Psoas muscle (tissue), 8 donors: Measurements from ENCODE around the gene PRRT4. TPM values are rescaled to one million over a fixed set of nuclear protein-coding genes. Genes with fewer than 3 reads are reported as not detected.

Experiments used
- ATAC-seq, 4 donors: fragments of 200-7000 bp; cut with Tn5 transposase; one replicate each; pipeline ENCODE4 v1.9.1; 2020; ENCODE audit warnings: moderate library complexity in 3 of 4, mild to moderate bottlenecking in 2 of 4
- DNase-seq, 2 donors: peaks; one replicate each; pipeline ENCODE4 v3.0.0-alpha.2; 2020
- H3K27ac ChIP-seq: fragments of 200-600 bp; one replicate; pipeline ENCODE4 v1.8.0; 2022
- H3K27me3 ChIP-seq, 3 donors: fragments of 200-600 bp in 1 of 3; one replicate each; pipeline versions ENCODE4 v1.6.1 to v1.8.0; 2013 to 2022; ENCODE audit warnings: low read length in 2 of 3, mild to moderate bottlenecking in 2 of 3, moderate library complexity in 1 of 3; ENCODE audit not compliant: insufficient read depth in 3 of 3
- H3K36me3 ChIP-seq, 2 donors: fragments of 200-600 bp in 1 of 2; one replicate each; pipeline versions ENCODE4 v1.6.1 to v1.8.0; 2013 to 2022; ENCODE audit warnings: low read depth in 1 of 2, mild to moderate bottlenecking in 1 of 2, moderate library complexity in 1 of 2; ENCODE audit not compliant: insufficient read depth in 1 of 2
- H3K4me1 ChIP-seq: fragments of 200-600 bp; one replicate; pipeline ENCODE4 v1.8.0; 2022
- H3K4me3 ChIP-seq: fragments of 200-600 bp; one replicate; pipeline ENCODE4 v1.8.0; 2022; ENCODE audit warnings: mild to moderate bottlenecking
- H3K9me3 ChIP-seq: fragments of 200-600 bp; one replicate; pipeline ENCODE4 v1.8.0; 2022
- CTCF ChIP-seq: fragments of 200-600 bp; IDR thresholded peaks from one replicate; pipeline ENCODE4 v1.8.0; 2022; ENCODE audit warnings: antibody characterized with exemption
- WGBS, 3 donors: extraction: QIAGEN DNeasy Blood & Tissue Kit; methylation state at CpG; one replicate each; pipeline versions ENCODE4 v1.1.6 to v1.1.7; 2013; 5-methylcytosine and 5-hydroxymethylcytosine counted together
- intact Hi-C, 2 donors: fragments of 100-400 bp; cut with DNase I; formaldehyde crosslinking; loops; one replicate each; pipeline versions ENCODE4 v1.11.0 to v1.14.2; 2022
- polyA plus RNA-seq, 3 donors: library from polyadenylated mRNA; stranded (reverse); fragments of 200-250 nt; gene quantifications; one replicate each; pipeline ENCODE4 v1.2.3, GENCODE V29; 2013
- total RNA-seq, 4 donors: library from RNA; stranded (reverse); fragmentation: NEBNext Ultra II Directional in 2 of 4; extraction: Animal tissue kit (Norgen Biotek cat#: 25700) in 2 of 4; gene quantifications; one replicate each; pipeline versions ENCODE4 v1.2.1 to v1.2.4, GENCODE V29; 2021 to 2023
- donor health status: healthy with polysubstance abuse.
- donor health status: DM: no; HTN: no; CAD: no; lungs with moderate emphysema.
- donor health status: Bipolar disorder and iron deficiency.
- donor health status: healthy.
- donor health status: DM: yes; HTN: yes; CAD: no.
- donor health status: DM: no; HTN: no; CAD: no.
- donor health status: DM: no; HTN: no; CAD: no.
- donor health status: DM: yes; HTN: yes; CAD: no.

The PRRT4 gene
- total and polyA plus RNA-seq, 7 donors = 0.87 to 27.7 (median 3.5) TPM

GRCh38 chr7:128385988-128386925, 24.8 kb upstream of the PRRT4 start:
- H3K27me3 ChIP-seq = no peaks in the 10 kb centered on the region
- no peaks in the 10 kb centered on the region for H3K9me3 ChIP-seq
- DNase-seq = no peak
- 88 to 94% (median 89%) methylated on average over 4 of the region's 4 CpGs for whole genome bisulfite sequencing, 3 donors
- peaks cover 25% of the 10 kb centered on the region for H3K4me1 ChIP-seq
- no peak overlapping the region for H3K4me3 ChIP-seq
- no peak overlapping the region for H3K27ac ChIP-seq
- intact Hi-C loops = loop anchor here in 1 of 2 donors (2.0 kb wide), 1 partner anchor 37 kb away; no protein-coding TSS in a partner anchor
- H3K36me3 ChIP-seq = no peaks in the 10 kb centered on the region
- no peak for TF ChIP-seq CTCF
- ATAC-seq = no peak

GRCh38 chr7:128384726-128385125, 23.2 kb upstream of the PRRT4 start:
- 79 to 85% (median 81%) methylated on average over 7 of the region's 7 CpGs for WGBS, 3 donors
- H3K4me3 ChIP-seq = no peak overlapping the region
- H3K9me3 ChIP-seq = no peaks in the 10 kb centered on the region
- no peak for TF ChIP-seq CTCF
- DNase-seq = no peak
- no peaks in the 10 kb centered on the region for H3K27me3 ChIP-seq
- H3K36me3 ChIP-seq = no peaks in the 10 kb centered on the region
- H3K27ac ChIP-seq = no peak overlapping the region
- no peak for ATAC-seq
- intact Hi-C loops = no loop called here
- peaks cover 34% of the 10 kb centered on the region for H3K4me1 ChIP-seq

- DNase-seq = no peak
- Histone ChIP-seq H3K36me3 (no peaks in the 10 kb centered on the region), H3K27ac (peak overlapping the region; percentile 55), H3K27me3 (no peaks in the 10 kb centered on the region), H3K9me3 (no peaks in the 10 kb centered on the region), H3K4me1 (peaks cover 44% of the 10 kb centered on the region), H3K4me3 (no peak overlapping the region)
- ATAC-seq = peak; percentile 61 to 75 (median 64)
- intact Hi-C loops = no loop called here
- TF ChIP-seq CTCF = no peak
- WGBS, 3 donors = 26 to 51% (median 42%) methylated on average over 3 of the region's 3 CpGs
Observed at GRCh38 chr7:128383776-128384175, 22.3 kb upstream of the PRRT4 start.

- no peaks in the 10 kb centered on the region for H3K27me3 ChIP-seq
- H3K4me3 ChIP-seq = no peak overlapping the region
- 70 to 77% (median 71%) methylated on average over 19 of the region's 19 CpGs for WGBS, 3 donors
- H3K9me3 ChIP-seq = no peaks in the 10 kb centered on the region
- ATAC-seq (peak in 1 of 4 donors; percentile 29), DNase-seq (peak in 1 of 2 donors; percentile 73)
- intact Hi-C loops = no loop called here
- peaks cover 36% of the 10 kb centered on the region for H3K4me1 ChIP-seq
- H3K27ac ChIP-seq = peak overlapping the region; percentile 55
- peak; percentile 33 for TF ChIP-seq CTCF
- no peaks in the 10 kb centered on the region for H3K36me3 ChIP-seq
Observed at GRCh38 chr7:128381161-128381821, 19.8 kb upstream of the PRRT4 start.
